Parathyroid adenoma (tissue), 2 donors: Measurements from ENCODE around the gene UBE2U.

Experiments
- H2AFZ ChIP-seq: fragments of 300-600 bp; sonication (generic); one replicate; pipeline ENCODE4 v1.7.0; 2017; ENCODE audit warnings: antibody characterized with exemption, mild to moderate bottlenecking
- H3K27ac ChIP-seq: fragments of 300-600 bp; sonication (generic); one replicate; pipeline ENCODE4 v1.7.0; 2017
- H3K27me3 ChIP-seq: fragments of 300-600 bp; sonication (generic); one replicate; pipeline ENCODE4 v1.7.0; 2017; ENCODE audit warnings: low read length; ENCODE audit not compliant: control insufficient read depth, insufficient read depth
- H3K36me3 ChIP-seq: fragments of 300-600 bp; sonication (generic); one replicate; pipeline ENCODE4 v1.7.0; 2017; ENCODE audit warnings: low read length; ENCODE audit not compliant: control insufficient read depth, insufficient read depth
- H3K4me1 ChIP-seq: fragments of 300-600 bp; sonication (generic); one replicate; pipeline ENCODE4 v1.7.0; 2017; ENCODE audit warnings: control low read depth
- H3K4me2 ChIP-seq: fragments of 300-600 bp; sonication (generic); one replicate; pipeline ENCODE4 v1.7.0; 2017; ENCODE audit warnings: low read length
- H3K4me3 ChIP-seq: fragments of 300-600 bp; sonication (generic); one replicate; pipeline ENCODE4 v1.7.0; 2017; ENCODE audit warnings: low read depth, low read length
- H3K79me2 ChIP-seq: fragments of 300-600 bp; sonication (generic); one replicate; pipeline ENCODE4 v1.7.0; 2017; ENCODE audit warnings: control low read depth
- H3K9ac ChIP-seq: fragments of 300-600 bp; sonication (generic); one replicate; pipeline ENCODE4 v1.7.0; 2017; ENCODE audit warnings: mild to moderate bottlenecking
- H3K9me3 ChIP-seq: fragments of 300-600 bp; sonication (generic); one replicate; pipeline ENCODE4 v1.7.0; 2017; ENCODE audit warnings: low read length; ENCODE audit not compliant: control insufficient read depth
- CTCF ChIP-seq: fragments of 300-600 bp; sonication (generic); IDR thresholded peaks from one replicate; pipeline ENCODE4 v1.7.0; 2017; ENCODE audit warnings: antibody characterized with exemption, mild to moderate bottlenecking
- donor health status: primary hyperparathyroidism.

UBE2U gene

DNA sequence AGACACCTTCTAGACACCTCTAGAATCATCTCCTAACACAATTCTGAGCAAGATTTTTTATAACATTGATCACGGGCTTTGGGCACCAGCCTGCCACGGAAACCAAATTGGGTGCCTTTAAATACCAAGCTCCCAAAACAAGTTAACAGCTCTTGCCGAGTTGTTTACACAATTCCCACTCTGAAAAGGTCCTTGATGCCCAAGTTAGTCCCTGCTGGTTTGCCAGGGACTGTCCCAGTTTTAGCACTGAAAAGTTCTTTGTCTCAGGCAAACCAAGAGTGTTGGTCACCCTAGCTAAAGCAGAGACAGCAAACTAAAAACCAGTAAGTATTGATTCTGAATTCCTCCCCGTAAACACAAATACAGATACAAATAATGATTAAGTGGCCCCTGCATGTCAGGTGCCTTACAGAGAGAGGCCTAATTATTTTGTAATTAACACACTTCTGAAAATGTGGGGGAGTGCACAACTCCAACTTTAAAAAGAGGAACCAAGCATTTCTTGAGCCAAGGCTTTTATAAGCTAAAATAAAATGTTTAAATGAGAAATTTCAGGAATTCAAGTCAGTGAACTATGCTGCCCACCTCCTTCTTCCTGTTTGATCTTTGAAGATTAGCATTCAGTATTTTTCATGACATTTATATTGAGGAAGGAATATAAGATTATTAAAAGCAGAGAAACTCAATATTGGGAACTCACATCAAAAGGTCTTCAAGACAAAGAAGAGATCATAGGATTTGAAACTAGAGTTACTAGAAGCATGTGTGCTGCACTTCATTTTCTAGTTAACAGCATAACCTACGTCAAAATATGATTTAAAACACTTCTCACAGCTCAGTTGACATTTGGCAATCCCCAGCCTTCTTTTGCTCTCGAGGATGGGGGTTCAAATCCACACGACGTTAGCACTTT is 9.0 kb upstream of the UBE2U start:
- H3K79me2 ChIP-seq = no peaks in the 10 kb centered on the region
- no peaks in the 10 kb centered on the region for H3K36me3 ChIP-seq
- no peak overlapping the region for H3K27ac ChIP-seq
- no peak for TF ChIP-seq CTCF
- H3K4me1 ChIP-seq = no peaks in the 10 kb centered on the region
- H3K9me3 ChIP-seq = no peaks in the 10 kb centered on the region
- H2AFZ ChIP-seq = no peak overlapping the region
- no peaks in the 10 kb centered on the region for H3K27me3 ChIP-seq
- H3K9ac ChIP-seq = no peak overlapping the region
- no peak overlapping the region for H3K4me3 ChIP-seq
- H3K4me2 ChIP-seq = no peak overlapping the region

DNA sequence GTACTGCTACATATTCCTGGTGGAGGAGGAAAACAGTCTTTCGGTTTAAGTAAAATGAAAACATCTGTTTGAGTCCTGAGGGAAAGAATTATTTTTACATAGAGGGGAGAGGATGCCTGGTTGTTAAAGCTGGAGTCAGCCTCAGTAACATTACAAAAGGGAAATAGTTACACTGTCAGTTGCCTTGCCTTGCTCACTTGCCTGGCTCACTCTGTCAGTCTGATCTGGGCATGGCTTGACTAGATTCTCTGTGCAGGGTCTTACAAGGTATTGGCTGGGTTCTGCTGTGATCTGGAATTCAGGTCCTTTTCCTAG is 8.4 kb upstream of the UBE2U start:
- no peaks in the 10 kb centered on the region for H3K4me1 ChIP-seq
- no peak overlapping the region for H2AFZ ChIP-seq
- no peaks in the 10 kb centered on the region for H3K79me2 ChIP-seq
- no peak overlapping the region for H3K4me3 ChIP-seq
- no peak overlapping the region for H3K4me2 ChIP-seq
- H3K9ac ChIP-seq = no peak overlapping the region
- no peaks in the 10 kb centered on the region for H3K36me3 ChIP-seq
- H3K9me3 ChIP-seq = no peaks in the 10 kb centered on the region
- no peak overlapping the region for H3K27ac ChIP-seq
- no peak for TF ChIP-seq CTCF
- no peaks in the 10 kb centered on the region for H3K27me3 ChIP-seq

- H2AFZ ChIP-seq = no peak overlapping the region
- no peaks in the 10 kb centered on the region for H3K27me3 ChIP-seq
- no peaks in the 10 kb centered on the region for H3K79me2 ChIP-seq
- no peaks in the 10 kb centered on the region for H3K36me3 ChIP-seq
- no peaks in the 10 kb centered on the region for H3K9me3 ChIP-seq
- H3K4me1 ChIP-seq = no peaks in the 10 kb centered on the region
- no peak for TF ChIP-seq CTCF
- H3K4me2 ChIP-seq = no peak overlapping the region
- no peak overlapping the region for H3K9ac ChIP-seq
- H3K4me3 ChIP-seq = no peak overlapping the region
- H3K27ac ChIP-seq = no peak overlapping the region
Measured at GRCh38 chr1:64196074-64196870, 7.2 kb upstream of the UBE2U start.

DNA sequence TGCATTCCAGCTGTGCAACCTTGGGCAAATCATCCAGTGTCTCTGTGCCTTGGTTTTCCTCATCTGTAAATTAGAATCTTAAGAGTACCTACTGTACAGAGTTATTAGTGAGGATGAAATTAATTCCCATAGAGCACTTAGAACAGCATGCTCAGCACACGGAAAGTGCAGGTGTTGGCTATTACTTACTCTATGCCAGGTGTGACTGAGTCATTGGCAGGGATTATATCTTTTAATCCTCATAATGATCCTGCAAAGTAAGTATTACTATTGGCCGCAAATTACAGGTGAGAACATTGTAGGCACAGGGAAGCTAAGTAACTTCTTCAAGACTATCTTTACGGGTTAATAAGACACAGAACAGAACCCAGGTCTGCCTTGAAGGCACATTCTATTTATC is 6.3 kb upstream of the UBE2U start:
- Histone ChIP-seq H3K36me3 (no peaks in the 10 kb centered on the region), H3K9ac (no peak overlapping the region), H3K4me2 (no peak overlapping the region), H3K79me2 (no peaks in the 10 kb centered on the region), H3K27ac (no peak overlapping the region), H3K27me3 (no peaks in the 10 kb centered on the region), H3K4me1 (no peaks in the 10 kb centered on the region), H3K9me3 (no peaks in the 10 kb centered on the region), H3K4me3 (no peak overlapping the region), H2AFZ (no peak overlapping the region)
- TF ChIP-seq CTCF = no peak
